Limb (tissue), 2 donors: Measurements from ENCODE around the gene GOLT1A.

ENCODE experiments used
- DNase-seq, 2 donors: peaks; one replicate each; pipeline ENCODE4 v3.0.0-alpha.2; 2016; ENCODE audit errors: extremely low spot score in 2 of 2

Gene GOLT1A

DNA sequence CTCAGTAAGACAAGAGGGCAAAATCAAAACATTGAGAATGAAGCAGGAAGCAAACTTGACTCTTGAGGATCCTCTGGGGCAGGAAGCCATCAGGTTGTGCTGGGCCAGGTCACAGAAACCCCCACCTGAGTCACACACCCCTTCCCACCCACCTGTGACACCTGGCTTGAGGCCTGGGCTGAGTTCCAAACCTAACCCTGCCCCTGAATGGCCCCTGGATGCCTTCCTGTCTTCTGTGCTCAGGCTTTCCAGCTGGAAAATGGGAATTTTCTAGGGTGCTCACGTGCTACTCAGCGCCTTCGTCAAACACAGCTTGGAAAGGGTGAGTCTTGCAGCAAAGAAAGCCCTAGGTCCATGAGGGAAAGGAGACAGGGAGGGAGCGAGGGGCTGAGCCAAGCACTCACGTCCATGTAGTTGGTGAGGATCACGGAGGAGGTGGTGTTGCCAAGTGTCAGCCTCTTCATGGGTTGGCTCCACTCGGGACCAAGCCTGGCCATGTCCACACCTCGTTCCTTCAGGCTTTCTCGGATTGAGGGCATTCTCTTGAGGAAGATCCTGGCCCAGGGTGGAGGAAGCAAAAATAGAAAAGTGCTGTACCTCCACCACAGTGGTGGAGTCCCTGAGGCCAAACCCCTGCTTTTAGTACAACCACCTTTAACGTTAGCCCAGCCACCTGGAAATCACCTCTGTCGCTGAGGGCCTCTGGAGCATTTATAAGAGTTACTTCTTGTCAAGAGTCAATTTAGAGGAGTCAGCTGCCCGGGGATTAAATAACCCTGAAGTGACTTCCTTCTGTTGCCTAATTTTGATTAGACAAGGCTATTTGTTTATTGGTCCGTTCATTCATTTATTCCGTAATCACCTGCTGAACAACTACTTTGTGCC lies 51.9 kb downstream of the GOLT1A start:
- no peak for DNase-seq

DNA sequence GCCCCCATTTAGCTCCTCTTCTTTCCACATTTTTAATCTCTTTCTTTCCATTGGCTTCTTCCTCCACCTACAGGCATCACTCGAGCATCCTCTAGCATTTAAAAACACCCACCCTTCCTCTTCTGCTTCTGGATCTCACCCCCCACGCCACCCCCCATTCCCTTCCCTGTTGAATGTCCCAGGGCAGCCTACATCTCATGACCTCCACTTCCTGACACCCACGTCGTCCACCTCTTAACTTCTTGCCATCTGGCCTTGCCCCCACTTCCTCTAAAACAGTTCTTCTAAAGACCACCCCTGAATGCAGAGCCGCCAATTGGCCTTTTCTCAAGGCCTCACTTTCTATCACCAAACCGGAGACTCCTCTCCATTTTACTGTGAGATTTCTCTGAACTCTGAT lies 55.8 kb downstream of the GOLT1A start:
- peak in 1 of 2 donors; percentile 16 for DNase-seq

- DNase-seq, result peak in 1 of 2 donors; percentile 20
Observed at GRCh38 chr1:204155881-204156280, 57.9 kb downstream of the GOLT1A start.

DNA sequence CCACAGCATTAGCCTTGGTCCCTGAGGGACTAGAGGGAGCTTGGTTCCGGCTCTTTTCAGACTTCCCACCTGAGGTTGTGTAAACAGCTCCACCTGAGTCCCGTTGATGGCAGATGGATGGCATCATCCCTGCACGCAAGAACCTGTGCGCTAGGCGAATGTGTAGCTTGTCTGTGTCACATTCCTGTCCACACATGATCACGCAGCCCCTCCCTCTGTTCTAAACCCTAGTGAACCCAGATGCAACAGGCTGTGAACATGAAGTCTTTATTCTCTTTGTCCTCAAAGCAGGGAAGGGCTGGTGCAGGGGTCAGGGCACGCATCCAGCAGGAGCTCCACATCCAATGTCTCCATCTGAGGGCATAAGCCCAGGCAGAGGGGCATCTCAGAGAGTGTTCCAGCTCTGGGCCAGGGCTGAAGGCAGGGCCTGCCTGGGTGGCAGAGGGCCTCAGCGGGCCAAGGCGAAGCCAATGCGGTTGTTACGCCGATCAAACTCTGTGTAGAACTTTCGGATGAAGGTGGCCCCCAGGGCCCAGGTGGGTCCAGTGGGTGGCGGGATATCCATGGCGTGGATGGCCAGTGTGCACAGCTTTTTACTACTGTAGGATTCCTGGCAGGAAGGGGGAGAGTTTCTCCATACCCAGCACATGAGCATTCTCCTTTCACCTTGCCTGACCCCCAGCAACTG lies 59.1 kb downstream of the GOLT1A start:
- DNase-seq, result no peak

- no peak for DNase-seq
Observed at GRCh38 chr1:204153667-204154066, 60.1 kb downstream of the GOLT1A start.

DNA sequence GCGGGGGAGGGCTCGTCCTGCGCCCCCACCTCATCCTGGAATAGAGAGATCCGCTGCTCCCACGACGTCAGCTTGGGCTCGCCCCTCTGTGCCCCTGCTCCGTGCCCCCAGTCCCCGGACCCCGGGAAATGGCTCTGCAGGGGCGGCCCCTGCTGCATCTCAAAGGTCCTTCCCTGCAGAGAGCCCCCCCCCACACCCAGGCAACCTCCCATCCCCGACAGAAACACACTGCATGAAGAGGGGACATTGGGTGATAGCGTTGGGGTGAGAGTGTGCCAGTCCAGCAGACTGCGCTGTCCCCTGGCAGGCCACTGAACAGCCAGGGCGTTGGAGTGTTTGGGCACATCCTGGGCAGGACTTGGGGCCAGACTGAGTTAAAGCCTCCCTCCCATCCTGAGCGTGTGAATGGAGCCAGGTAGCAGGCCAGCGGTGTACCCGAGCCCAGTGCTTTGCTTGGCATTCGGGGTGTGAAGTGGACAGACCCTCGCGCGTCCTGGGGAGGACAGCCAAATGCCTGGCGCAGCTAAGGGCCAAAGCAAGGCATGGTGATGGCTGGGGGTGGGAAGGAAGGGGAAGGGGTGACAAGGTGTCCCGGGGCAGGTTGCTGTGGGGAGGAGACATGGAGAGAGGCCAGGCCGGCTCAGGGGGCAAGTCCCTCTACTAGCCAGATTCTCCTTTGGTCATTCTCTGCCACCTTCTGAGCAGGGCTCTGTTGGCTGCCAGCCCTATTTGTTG lies 61.3 kb downstream of the GOLT1A start:
- no peak for DNase-seq

DNA sequence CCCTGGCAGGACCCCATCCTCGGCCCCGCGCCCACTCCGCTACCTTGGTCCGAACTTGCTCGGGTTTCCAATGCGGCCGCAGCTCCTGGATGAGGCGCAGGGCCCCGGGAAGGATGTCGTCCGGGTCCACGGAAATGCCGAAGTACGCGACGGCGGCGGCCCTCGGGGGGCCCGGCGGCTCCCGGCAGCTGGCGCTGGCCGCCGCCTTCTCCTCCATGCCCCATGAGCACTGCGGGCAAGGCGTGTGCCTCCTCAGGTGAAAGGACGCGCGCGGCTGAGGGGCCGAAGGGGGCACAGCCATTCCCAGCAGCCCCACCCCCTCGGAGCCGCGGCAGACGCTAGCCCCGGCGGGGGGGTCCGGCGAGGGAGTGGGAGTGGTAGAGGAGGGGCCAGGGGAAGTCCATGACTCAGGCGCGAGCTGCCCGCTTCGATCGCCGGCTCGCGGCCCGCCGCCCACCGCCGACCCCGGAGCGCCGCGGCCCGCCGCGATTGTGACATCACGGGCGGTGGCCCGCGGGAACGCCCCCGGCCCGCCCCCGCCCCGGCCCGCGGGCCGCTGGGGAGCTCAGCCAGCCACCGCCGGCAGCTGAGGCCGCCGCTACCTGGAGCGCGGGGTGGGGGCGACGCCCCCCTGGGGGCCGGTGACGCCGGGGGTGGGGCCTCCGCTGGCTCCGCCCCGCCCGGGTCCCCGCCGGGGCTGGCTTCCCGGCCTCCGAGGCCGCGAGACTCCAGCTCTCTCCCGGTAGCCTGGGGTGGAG lies 62.1 kb downstream of the GOLT1A start, which contains the start of gene ETNK2:
Gene ETNK2 (minus strand): TSS at position 493 of the 758 bp plus-strand sequence. CDS start 192 bp downstream, at position 301.
- DNase-seq, result peak; percentile 51 to 87

DNA sequence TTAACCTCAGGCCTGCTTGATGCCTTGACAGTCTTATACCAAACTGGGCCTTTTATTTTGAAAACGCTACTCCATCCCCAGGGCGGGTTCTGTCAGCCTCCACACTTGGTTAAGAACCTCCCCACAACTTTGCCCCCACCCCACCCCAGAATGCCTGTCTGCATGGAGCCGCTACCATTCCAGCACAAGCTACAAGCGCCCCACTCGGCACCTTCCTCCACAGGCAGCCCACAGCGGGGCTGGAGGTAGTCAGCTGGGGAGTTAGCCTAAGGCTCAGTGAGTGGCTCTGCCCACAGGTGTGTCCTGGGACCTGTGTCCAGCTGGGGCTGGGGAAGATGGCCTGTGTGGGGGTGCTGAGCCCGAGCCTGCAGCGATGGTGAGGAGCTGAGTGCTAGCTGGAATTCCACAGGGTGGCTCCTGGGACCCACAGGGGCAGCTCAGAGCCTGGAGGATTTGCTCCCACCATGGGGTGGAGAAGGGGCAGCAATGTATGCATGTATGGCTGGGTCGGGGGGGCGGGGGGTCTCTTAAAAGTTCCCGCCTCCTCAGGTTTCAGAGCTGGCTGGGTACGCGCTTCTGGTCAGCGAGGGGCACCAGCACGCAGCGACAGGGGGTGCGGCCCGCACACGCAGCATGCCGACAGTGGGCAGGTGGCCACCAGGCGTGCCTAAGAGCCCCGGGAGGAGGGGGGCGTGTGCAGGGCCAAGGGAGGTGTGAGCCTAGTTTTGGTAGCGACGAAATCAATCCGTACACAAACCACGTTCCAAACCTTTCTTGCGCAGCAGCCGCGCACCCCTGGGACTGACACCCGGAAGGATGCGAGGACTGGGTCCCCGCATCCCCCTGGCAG lies 62.9 kb downstream of the GOLT1A start:
- peak in 1 of 2 donors; percentile 65 for DNase-seq

DNA sequence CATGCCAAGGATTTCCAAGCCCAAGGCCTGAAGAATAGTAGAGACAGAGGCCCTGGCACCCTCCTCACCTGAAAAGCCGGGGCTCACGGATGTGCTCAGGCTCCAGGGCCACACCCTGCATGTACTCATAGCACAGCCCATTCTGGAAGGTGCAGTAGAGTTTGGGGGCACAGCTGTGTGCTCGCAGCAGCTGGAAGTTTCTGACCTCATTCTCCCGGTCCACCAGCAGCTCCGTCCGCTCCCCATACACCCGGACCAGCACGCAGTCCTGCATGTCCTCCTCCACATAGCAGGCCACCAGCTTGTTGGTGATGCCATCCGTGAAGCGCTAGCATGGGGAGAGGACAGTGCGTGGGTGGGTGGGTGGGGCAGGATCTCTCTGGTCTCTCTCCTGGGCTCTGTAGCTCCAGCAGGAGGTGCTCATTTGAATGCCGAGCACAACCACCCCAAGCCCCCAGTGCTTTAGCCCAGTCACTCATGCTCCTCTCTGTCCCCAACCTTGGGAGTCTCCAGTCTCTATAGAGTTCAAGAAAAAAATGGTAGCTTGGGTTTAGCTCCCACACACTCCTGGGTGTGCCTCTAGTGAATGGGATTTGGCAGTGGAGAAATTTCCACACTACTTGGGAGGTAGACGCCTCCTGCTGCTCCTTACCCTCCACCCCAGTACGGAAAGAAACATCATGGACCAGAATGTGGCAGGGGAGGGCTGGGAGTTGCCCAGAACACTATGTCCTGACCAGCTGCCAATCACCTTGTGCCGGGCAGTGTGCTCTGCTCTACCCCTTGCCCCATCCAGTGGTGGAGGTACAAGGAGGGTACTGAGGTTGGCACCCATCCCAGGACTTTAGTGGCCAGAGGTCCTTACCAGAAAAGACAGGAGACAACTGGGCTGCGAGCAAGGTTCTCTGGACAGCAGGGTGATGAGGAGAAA lies 63.9 kb downstream of the GOLT1A start:
- peak in 1 of 2 donors; percentile 24 for DNase-seq

GRCh38 chr1:204149107-204149506 lies 64.7 kb downstream of the GOLT1A start:
- no peak for DNase-seq
